SK-N-SH (cell line): ENCODE results near the gene CRYBG1. TPM values are rescaled to one million over a fixed set of nuclear protein-coding genes. Genes with fewer than 3 reads are reported as not detected.
A peak's percentile ranks its signal among the peaks of the same experiment; 100 is the strongest.

ENCODE experiments used
- CTCF ChIA-PET: fragments of 300-600, 350-600 bp; formaldehyde crosslinking; extraction: SDS; loops from one replicate; lab custom pipeline; 2021; lab: Yijun Ruan, JAX
- POLR2A ChIA-PET: fragments of 350-600 bp; sonication (Branson Sonifier 250); formaldehyde crosslinking; extraction: SDS; loops from one replicate; lab custom pipeline; 2020; ENCODE audit warnings: antibody characterized with exemption, inconsistent platforms; lab: Yijun Ruan, JAX
- DNase-seq: peaks from one replicate; pipeline ENCODE4 v3.0.0; 2012
- H2AFZ ChIP-seq: fragments of 200-600 bp; sonication (generic); 2 replicates; pipeline ENCODE4 v1.8.1; 2016; ENCODE audit warnings: antibody characterized with exemption, mild to moderate bottlenecking, low read depth
- H3F3A ChIP-seq: fragments of 200-600 bp; sonication (generic); replicated peaks from 2 replicates; pipeline ENCODE3; 2016; ENCODE audit warnings: antibody characterized with exemption, mild to moderate bottlenecking; ENCODE audit not compliant: insufficient read depth
- H3K27ac ChIP-seq, 2 experiments: fragments of 200-500 bp in 1 of 2; fragments of 200-600 bp in 1 of 2; sonication (Bioruptor generic) in 1 of 2; sonication (generic), shearing (Covaris generic) in 1 of 2; 2 replicates each; pipeline versions ENCODE4 v1.5.1 to v1.6.1; 2014 to 2016; ENCODE audit warnings: low read depth in 2 of 2, inconsistent platforms in 1 of 2, low read length in 1 of 2, mild to moderate bottlenecking in 1 of 2, mixed read lengths in 1 of 2
- H3K27me3 ChIP-seq: fragments of 200-600 bp; sonication (generic), shearing (Covaris generic); 2 replicates; pipeline ENCODE4 v1.6.1; 2016; ENCODE audit warnings: mixed run types; ENCODE audit not compliant: insufficient read depth
- H3K36me3 ChIP-seq, 2 experiments: fragments of 200-500 bp in 1 of 2; fragments of 200-600 bp in 1 of 2; sonication (Bioruptor generic) in 1 of 2; sonication (generic) in 1 of 2; replicated peaks in 1 of 2; 2 replicates each; pipeline versions ENCODE3 to v1.5.1; 2014 to 2016; ENCODE audit warnings: low read length in 1 of 2, mild to moderate bottlenecking in 1 of 2; ENCODE audit not compliant: insufficient read depth in 2 of 2, control insufficient read depth in 1 of 2
- H3K4me1 ChIP-seq, 2 experiments: fragments of 200-500 bp in 1 of 2; fragments of 200-600 bp in 1 of 2; sonication (Bioruptor generic) in 1 of 2; sonication (generic), shearing (Covaris generic) in 1 of 2; 2 replicates each; pipeline versions ENCODE4 v1.5.1 to v1.6.1; 2014 to 2016; ENCODE audit warnings: low read depth in 1 of 2, low read length in 1 of 2, mixed run types in 1 of 2; ENCODE audit not compliant: insufficient read depth in 2 of 2, control insufficient read depth in 1 of 2
- H3K4me2 ChIP-seq: fragments of 200-600 bp; sonication (generic), shearing (Covaris generic); 2 replicates; pipeline ENCODE4 v1.6.1; 2017; ENCODE audit warnings: mixed run types
- H3K4me3 ChIP-seq, 2 experiments: fragments of 200-500 bp in 1 of 2; fragments of 200-600 bp in 1 of 2; sonication (Bioruptor generic) in 1 of 2; sonication (generic), shearing (Covaris generic) in 1 of 2; 2 replicates each; pipeline versions ENCODE4 v1.5.1 to v1.8.1; 2014 to 2016; ENCODE audit warnings: low read depth in 2 of 2, inconsistent platforms in 1 of 2, low read length in 1 of 2, mild to moderate bottlenecking in 1 of 2, mixed read lengths in 1 of 2, moderate library complexity in 1 of 2
- H3K79me2 ChIP-seq: fragments of 200-600 bp; sonication (generic); 2 replicates; pipeline ENCODE4 v1.8.1; 2017; ENCODE audit warnings: mild to moderate bottlenecking; ENCODE audit not compliant: insufficient read depth
- H3K9ac ChIP-seq: fragments of 200-600 bp; sonication (generic); 2 replicates; pipeline ENCODE4 v1.6.1; 2017; ENCODE audit warnings: mixed run types
- H3K9me2 ChIP-seq: fragments of 200-600 bp; sonication (generic); 2 replicates; pipeline ENCODE4 v1.6.1; 2017; ENCODE audit warnings: mixed run types
- H3K9me3 ChIP-seq: fragments of 200-600 bp; sonication (generic); 2 replicates; pipeline ENCODE4 v1.6.1; 2017; ENCODE audit warnings: mixed run types, mild to moderate bottlenecking, moderate library complexity
- H4K20me1 ChIP-seq: fragments of 200-600 bp; sonication (generic); 2 replicates; pipeline ENCODE4 v1.6.1; 2017; ENCODE audit warnings: mild to moderate bottlenecking, mixed run types; ENCODE audit not compliant: insufficient read depth
- CHD2 ChIP-seq: fragments of 150-350 bp; IDR thresholded peaks from 2 replicates; pipeline ENCODE4 v1.6.1; 2018; ENCODE audit warnings: low read length; ENCODE audit not compliant: partially characterized antibody
- EZH2phosphoT487 ChIP-seq: fragments of 200-600 bp; sonication (generic); IDR thresholded peaks from 2 replicates; pipeline ENCODE4 v1.6.1; 2017; ENCODE audit warnings: low read depth, mixed run types, mild to moderate bottlenecking, antibody characterized with exemption, moderate library complexity, borderline replicate concordance
- FOSL2 ChIP-seq: IDR thresholded peaks from 2 replicates; pipeline ENCODE4 v1.4.0; 2012; ENCODE audit warnings: low read depth, mild to moderate bottlenecking, moderate library complexity, borderline replicate concordance
- FOXJ3 ChIP-seq: sonication (generic); formaldehyde crosslinking; IDR thresholded peaks from 2 replicates; pipeline ENCODE4 v1.5.1; 2020; ENCODE audit warnings: mild to moderate bottlenecking, missing genetic modification reagents
- GABPA ChIP-seq: IDR thresholded peaks from 2 replicates; pipeline ENCODE4 v1.4.0; 2012; ENCODE audit warnings: low read depth, mild to moderate bottlenecking
- GATA2 ChIP-seq: sonication (generic); formaldehyde crosslinking; IDR thresholded peaks from 2 replicates; pipeline ENCODE4 v1.5.0; 2020; ENCODE audit warnings: mild to moderate bottlenecking, missing genetic modification reagents
- JUND ChIP-seq: IDR thresholded peaks from 2 replicates; pipeline ENCODE4 v1.4.0; 2012
- MEF2A ChIP-seq: IDR thresholded peaks from 2 replicates; pipeline ENCODE4 v1.4.0; 2012; ENCODE audit warnings: low read depth, borderline replicate concordance
- MXI1 ChIP-seq: IDR thresholded peaks from 2 replicates; pipeline ENCODE4 v1.6.1; 2012; ENCODE audit warnings: mild to moderate bottlenecking, low read depth, low read length, improper control_type of control experiment
- NFIC ChIP-seq: IDR thresholded peaks from 2 replicates; pipeline ENCODE4 v1.4.0; 2012; ENCODE audit warnings: borderline replicate concordance
- POLR2AphosphoS5 ChIP-seq: IDR thresholded peaks from 2 replicates; pipeline ENCODE4 v1.6.1; 2012; ENCODE audit warnings: low read depth, low read length
- RCOR1 ChIP-seq: fragments of 150-350 bp; IDR thresholded peaks from 2 replicates; pipeline ENCODE4 v1.6.1; 2017; ENCODE audit warnings: antibody characterized with exemption, low read length
- RFX5 ChIP-seq: IDR thresholded peaks from 2 replicates; pipeline ENCODE4 v1.6.1; 2012; ENCODE audit warnings: mild to moderate bottlenecking, improper control_type of control experiment, low read length
- RXRA ChIP-seq: IDR thresholded peaks from 2 replicates; pipeline ENCODE4 v1.4.0; 2012; ENCODE audit warnings: low read depth, mild to moderate bottlenecking, borderline replicate concordance
- SIN3A ChIP-seq: IDR thresholded peaks from 2 replicates; pipeline ENCODE4 v1.6.1; 2012; ENCODE audit warnings: low read depth, mild to moderate bottlenecking, low read length, moderate library complexity, borderline replicate concordance
- SMC3 ChIP-seq: IDR thresholded peaks from 2 replicates; pipeline ENCODE4 v1.6.1; 2012; ENCODE audit warnings: low read depth, low read length, improper control_type of control experiment
- YY1 ChIP-seq: IDR thresholded peaks from 2 replicates; pipeline ENCODE4 v1.4.0; 2012; ENCODE audit warnings: low read depth, mild to moderate bottlenecking
- WGBS: methylation state at CpG from one replicate; pipeline ENCODE4 v1.1.6; 2017; ENCODE audit warnings: low lambda C conversion rate; 5-methylcytosine and 5-hydroxymethylcytosine counted together
- polyA plus RNA-seq, 3 experiments: library from polyadenylated mRNA; depleted of rRNA; stranded (reverse); fragments of >200 nt; gene quantifications; 2 replicates each; pipeline ENCODE4 v1.2.3, GENCODE V29; 2012
- TF ChIP-seq, protein P1 (sequence below): fragments of 150-350 bp; IDR thresholded peaks from 2 replicates; pipeline ENCODE4 v1.6.1; 2017; ENCODE audit warnings: antibody characterized with exemption, low read length, low read depth, borderline replicate concordance
- TF ChIP-seq, protein P2 (sequence below): fragments of 200-600 bp; sonication (generic); IDR thresholded peaks from 2 replicates; pipeline ENCODE4 v1.6.1; 2017; ENCODE audit warnings: antibody characterized with exemption, mild to moderate bottlenecking, moderate library complexity
- TF ChIP-seq, protein P3 (sequence below): IDR thresholded peaks from 2 replicates; pipeline ENCODE4 v1.4.0; 2012; ENCODE audit warnings: low read depth, borderline replicate concordance
- TF ChIP-seq, protein P4 (sequence below): IDR thresholded peaks from 2 replicates; pipeline ENCODE4 v1.4.0; 2012; ENCODE audit warnings: low read depth

The CRYBG1 gene
- polyA plus RNA-seq, 1 of the 3 experiments (the other 2 are of a cell fraction), result 13.8 TPM

- peaks cover 19% of the 10 kb centered on the region for H3F3A ChIP-seq
- POLR2A ChIA-PET, result no interaction called here
- CTCF ChIA-PET, result interaction anchor here (1.2 to 1.5 kb wide), 2 partner anchors 16 to 22 kb away, joined by 3 to 5 read pairs; no protein-coding TSS in a partner anchor
- H2AFZ ChIP-seq, result no peak overlapping the region
- H3K27me3 ChIP-seq, result no peaks in the 10 kb centered on the region
- H3K36me3 ChIP-seq, result peaks cover 22 to 26% of the 10 kb centered on the region in 2 experiments
- H3K4me1 ChIP-seq, result peaks cover 5 to 8% of the 10 kb centered on the region in 2 experiments; a peak in 3 of 4 replicates
- TF ChIP-seq EZH2phosphoT487, result no peak
- TF ChIP-seq, all 33 proteins: peak for 0
- Histone ChIP-seq H3K27ac (no peak overlapping the region), H3K79me2 (peaks cover 97% of the 10 kb centered on the region), H3K9me2 (no peaks in the 10 kb centered on the region), H4K20me1 (peaks cover 18% of the 10 kb centered on the region), H3K9me3 (no peaks in the 10 kb centered on the region), H3K4me3 (no peak overlapping the region), H3K4me2 (0 out of 2 replicates have a peak overlapping the region, but pooled peaks have one; percentile 6), H3K9ac (no peak overlapping the region)
- no peak for DNase-seq
- WGBS, result 86% methylated on average over 2 of the region's 2 CpGs
Observed at GRCh38 chr6:106318061-106318460, 42.5 kb upstream of the CRYBG1 start.

DNA sequence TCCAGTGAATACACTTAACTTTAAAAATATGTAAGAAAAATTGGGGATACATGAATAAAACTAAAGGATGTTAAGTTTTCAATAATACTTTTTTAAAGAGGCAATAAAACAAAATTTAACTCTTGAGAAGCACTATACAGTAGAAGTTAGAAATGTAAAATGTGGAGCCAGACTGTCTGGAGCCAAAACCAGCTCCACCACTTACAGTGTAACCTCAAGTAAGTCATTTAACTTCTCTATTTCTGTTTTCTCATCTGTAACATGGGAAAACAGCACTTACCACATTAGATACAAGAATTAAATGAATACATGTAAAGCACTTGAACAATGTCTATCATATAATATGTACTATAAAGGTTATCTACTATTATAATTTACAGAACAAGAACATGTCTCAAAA, 41.7 kb upstream of the CRYBG1 start:
- H3K9ac ChIP-seq, result no peak overlapping the region
- TF ChIP-seq POLR2AphosphoS5, result no peak
- TF ChIP-seq MEF2A, result no peak
- no peak for TF ChIP-seq RFX5
- TF ChIP-seq, protein P1, sequence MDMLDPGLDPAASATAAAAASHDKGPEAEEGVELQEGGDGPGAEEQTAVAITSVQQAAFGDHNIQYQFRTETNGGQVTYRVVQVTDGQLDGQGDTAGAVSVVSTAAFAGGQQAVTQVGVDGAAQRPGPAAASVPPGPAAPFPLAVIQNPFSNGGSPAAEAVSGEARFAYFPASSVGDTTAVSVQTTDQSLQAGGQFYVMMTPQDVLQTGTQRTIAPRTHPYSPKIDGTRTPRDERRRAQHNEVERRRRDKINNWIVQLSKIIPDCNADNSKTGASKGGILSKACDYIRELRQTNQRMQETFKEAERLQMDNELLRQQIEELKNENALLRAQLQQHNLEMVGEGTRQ, result no peak
- TF ChIP-seq NFIC, result no peak
- TF ChIP-seq GATA2 (CRISPR knock-in tag), result no peak
- TF ChIP-seq, protein P2, sequence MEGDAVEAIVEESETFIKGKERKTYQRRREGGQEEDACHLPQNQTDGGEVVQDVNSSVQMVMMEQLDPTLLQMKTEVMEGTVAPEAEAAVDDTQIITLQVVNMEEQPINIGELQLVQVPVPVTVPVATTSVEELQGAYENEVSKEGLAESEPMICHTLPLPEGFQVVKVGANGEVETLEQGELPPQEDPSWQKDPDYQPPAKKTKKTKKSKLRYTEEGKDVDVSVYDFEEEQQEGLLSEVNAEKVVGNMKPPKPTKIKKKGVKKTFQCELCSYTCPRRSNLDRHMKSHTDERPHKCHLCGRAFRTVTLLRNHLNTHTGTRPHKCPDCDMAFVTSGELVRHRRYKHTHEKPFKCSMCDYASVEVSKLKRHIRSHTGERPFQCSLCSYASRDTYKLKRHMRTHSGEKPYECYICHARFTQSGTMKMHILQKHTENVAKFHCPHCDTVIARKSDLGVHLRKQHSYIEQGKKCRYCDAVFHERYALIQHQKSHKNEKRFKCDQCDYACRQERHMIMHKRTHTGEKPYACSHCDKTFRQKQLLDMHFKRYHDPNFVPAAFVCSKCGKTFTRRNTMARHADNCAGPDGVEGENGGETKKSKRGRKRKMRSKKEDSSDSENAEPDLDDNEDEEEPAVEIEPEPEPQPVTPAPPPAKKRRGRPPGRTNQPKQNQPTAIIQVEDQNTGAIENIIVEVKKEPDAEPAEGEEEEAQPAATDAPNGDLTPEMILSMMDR, result no peak
- no peak for TF ChIP-seq RCOR1
- TF ChIP-seq, protein P3, sequence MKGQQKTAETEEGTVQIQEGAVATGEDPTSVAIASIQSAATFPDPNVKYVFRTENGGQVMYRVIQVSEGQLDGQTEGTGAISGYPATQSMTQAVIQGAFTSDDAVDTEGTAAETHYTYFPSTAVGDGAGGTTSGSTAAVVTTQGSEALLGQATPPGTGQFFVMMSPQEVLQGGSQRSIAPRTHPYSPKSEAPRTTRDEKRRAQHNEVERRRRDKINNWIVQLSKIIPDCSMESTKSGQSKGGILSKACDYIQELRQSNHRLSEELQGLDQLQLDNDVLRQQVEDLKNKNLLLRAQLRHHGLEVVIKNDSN, result no peak
- no peak for TF ChIP-seq MXI1
- no peak for TF ChIP-seq FOSL2
- TF ChIP-seq FOXJ3 (CRISPR knock-in tag), result no peak
- TF ChIP-seq, protein P4, sequence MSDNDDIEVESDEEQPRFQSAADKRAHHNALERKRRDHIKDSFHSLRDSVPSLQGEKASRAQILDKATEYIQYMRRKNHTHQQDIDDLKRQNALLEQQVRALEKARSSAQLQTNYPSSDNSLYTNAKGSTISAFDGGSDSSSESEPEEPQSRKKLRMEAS, result no peak
- no peak for TF ChIP-seq YY1
- TF ChIP-seq SIN3A, result no peak
- no peak for TF ChIP-seq SMC3
- TF ChIP-seq CHD2, result no peak
- TF ChIP-seq JUND, result no peak
- TF ChIP-seq RXRA, result no peak
- no peak for TF ChIP-seq GABPA
- H2AFZ ChIP-seq, result no peak overlapping the region
- ChIA-PET CTCF (interaction anchor here (1.2 to 1.5 kb wide), 2 partner anchors 16 to 21 kb away, joined by 3 to 5 read pairs; no protein-coding TSS in a partner anchor), POLR2A (no interaction called here)
- H3K9me2 ChIP-seq, result no peaks in the 10 kb centered on the region
- H3K9me3 ChIP-seq, result no peaks in the 10 kb centered on the region
- peaks cover 14 to 18% of the 10 kb centered on the region in 2 experiments for H3K36me3 ChIP-seq
- DNase-seq, result no peak
- peaks cover 98% of the 10 kb centered on the region for H3K79me2 ChIP-seq
- H3F3A ChIP-seq, result peaks cover 17% of the 10 kb centered on the region
- no peaks in the 10 kb centered on the region for H3K27me3 ChIP-seq
- no peak overlapping the region for H3K4me2 ChIP-seq
- no peak overlapping the region for H3K27ac ChIP-seq
- H3K4me3 ChIP-seq, result no peak overlapping the region
- peaks cover 19% of the 10 kb centered on the region for H4K20me1 ChIP-seq
- H3K4me1 ChIP-seq, result peaks cover 7 to 8% of the 10 kb centered on the region in 2 experiments; a peak in 3 of 4 replicates
